HL-60 (cell line): ENCODE measurements around the gene HS6ST2.

Source experiments
- DNase-seq, 2 experiments: peaks; one replicate each; pipeline ENCODE4 v3.0.0-alpha.2; 2010 to 2020; ENCODE audit warnings: low read depth in 1 of 2, low spot score in 1 of 2
- H3K27ac ChIP-seq: fragments of 250-450 bp; sonication (Bioruptor Pico); replicated peaks from 2 replicates; pipeline ENCODE4 v1.5.1; 2020; ENCODE audit warnings: mild to moderate bottlenecking, moderate library complexity
- H3K27me3 ChIP-seq: fragments of 250-450 bp; sonication (Bioruptor Pico); 2 replicates; pipeline ENCODE4 v1.5.1; 2021; ENCODE audit warnings: mild to moderate bottlenecking, moderate library complexity; ENCODE audit not compliant: insufficient read depth, poor library complexity, severe bottlenecking
- H3K4me3 ChIP-seq: replicated peaks from 2 replicates; pipeline ENCODE4 v1.5.1; 2011; ENCODE audit warnings: mild to moderate bottlenecking, control low read depth, low read length; ENCODE audit not compliant: insufficient read depth
- GABPA ChIP-seq: IDR thresholded peaks from 2 replicates; pipeline ENCODE4 v1.6.1; 2012; ENCODE audit warnings: low read depth
- POLR2AphosphoS5 ChIP-seq: IDR thresholded peaks from 2 replicates; pipeline ENCODE4 v1.6.1; 2012; ENCODE audit warnings: low read depth
- REST ChIP-seq: IDR thresholded peaks from 2 replicates; pipeline ENCODE4 v1.6.1; 2012; ENCODE audit warnings: low read depth; ENCODE audit not compliant: insufficient replicate concordance
- SPI1 ChIP-seq: IDR thresholded peaks from 2 replicates; pipeline ENCODE4 v1.6.1; 2012; ENCODE audit warnings: low read depth, mild to moderate bottlenecking, borderline replicate concordance
- TF ChIP-seq, protein P1 (sequence below): IDR thresholded peaks from one replicate; pipeline ENCODE4 v1.5.1; 2011; ENCODE audit warnings: low read length, control low read depth, inconsistent platforms; ENCODE audit not compliant: insufficient read depth

Gene HS6ST2

GRCh38 chrX:132704769-132705168 is 253.7 kb downstream of the HS6ST2 start:
- Histone ChIP-seq H3K27ac (no peak overlapping the region), H3K27me3 (peaks cover 2% of the 10 kb centered on the region), H3K4me3 (no peak overlapping the region)
- no peak for TF ChIP-seq REST
- TF ChIP-seq SPI1 = no peak
- TF ChIP-seq, protein P1, sequence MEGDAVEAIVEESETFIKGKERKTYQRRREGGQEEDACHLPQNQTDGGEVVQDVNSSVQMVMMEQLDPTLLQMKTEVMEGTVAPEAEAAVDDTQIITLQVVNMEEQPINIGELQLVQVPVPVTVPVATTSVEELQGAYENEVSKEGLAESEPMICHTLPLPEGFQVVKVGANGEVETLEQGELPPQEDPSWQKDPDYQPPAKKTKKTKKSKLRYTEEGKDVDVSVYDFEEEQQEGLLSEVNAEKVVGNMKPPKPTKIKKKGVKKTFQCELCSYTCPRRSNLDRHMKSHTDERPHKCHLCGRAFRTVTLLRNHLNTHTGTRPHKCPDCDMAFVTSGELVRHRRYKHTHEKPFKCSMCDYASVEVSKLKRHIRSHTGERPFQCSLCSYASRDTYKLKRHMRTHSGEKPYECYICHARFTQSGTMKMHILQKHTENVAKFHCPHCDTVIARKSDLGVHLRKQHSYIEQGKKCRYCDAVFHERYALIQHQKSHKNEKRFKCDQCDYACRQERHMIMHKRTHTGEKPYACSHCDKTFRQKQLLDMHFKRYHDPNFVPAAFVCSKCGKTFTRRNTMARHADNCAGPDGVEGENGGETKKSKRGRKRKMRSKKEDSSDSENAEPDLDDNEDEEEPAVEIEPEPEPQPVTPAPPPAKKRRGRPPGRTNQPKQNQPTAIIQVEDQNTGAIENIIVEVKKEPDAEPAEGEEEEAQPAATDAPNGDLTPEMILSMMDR = no peak
- TF ChIP-seq GABPA = no peak
- no peak for TF ChIP-seq POLR2AphosphoS5
- DNase-seq = no peak

DNA sequence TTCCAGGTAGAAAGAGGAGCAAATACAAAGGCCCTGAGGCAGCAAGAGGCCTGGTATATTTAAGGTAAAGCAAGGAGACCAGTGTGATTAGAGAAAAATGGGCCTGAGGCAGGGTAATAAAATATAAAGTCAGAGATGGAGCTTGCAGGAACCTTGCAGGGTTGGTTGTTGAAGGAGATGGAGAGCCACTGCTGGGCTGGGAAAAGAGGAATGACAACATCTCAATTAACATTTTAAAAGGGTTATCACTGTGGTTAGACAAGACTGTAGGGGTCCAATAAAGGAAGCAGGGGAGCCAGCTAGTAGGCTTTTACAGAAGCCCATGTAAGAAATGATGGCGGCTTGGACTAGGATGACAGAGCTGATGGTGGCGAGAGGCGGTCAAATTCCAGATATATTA is 264.0 kb downstream of the HS6ST2 start:
- DNase-seq = no peak
- Histone ChIP-seq H3K27ac (no peak overlapping the region), H3K4me3 (no peak overlapping the region), H3K27me3 (peaks cover 5% of the 10 kb centered on the region)
- no peak for TF ChIP-seq GABPA
- TF ChIP-seq, protein P1 = no peak
- TF ChIP-seq REST = no peak
- no peak for TF ChIP-seq POLR2AphosphoS5
- no peak for TF ChIP-seq SPI1

DNA sequence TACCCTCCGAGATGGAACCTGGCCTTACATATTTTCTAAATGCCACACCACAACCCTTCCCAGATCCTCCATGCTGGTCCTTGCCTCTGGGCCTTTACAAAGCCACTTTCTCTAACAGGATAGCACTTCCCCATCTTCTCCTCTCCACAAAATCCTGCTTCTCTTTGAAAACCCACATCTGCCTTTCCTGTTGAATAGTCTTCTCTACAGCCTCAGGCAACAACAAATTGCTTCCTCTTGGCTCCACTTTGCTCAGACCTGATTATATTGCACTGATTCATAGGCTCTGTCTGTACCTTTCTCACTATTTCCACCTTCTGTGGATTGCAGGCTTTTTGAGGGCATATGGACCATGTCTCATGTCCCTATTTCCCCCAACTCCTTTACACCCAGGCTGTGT is 265.9 kb downstream of the HS6ST2 start:
- no peak for DNase-seq
- Histone ChIP-seq H3K4me3 (no peak overlapping the region), H3K27me3 (peaks cover 5% of the 10 kb centered on the region), H3K27ac (no peak overlapping the region)
- no peak for TF ChIP-seq POLR2AphosphoS5
- TF ChIP-seq GABPA = no peak
- TF ChIP-seq SPI1 = no peak
- TF ChIP-seq, protein P1 = no peak
- no peak for TF ChIP-seq REST
